Osteocyte (in vitro differentiated cells): ENCODE measurements around the gene BBS12. TPM values are rescaled to one million over a fixed set of nuclear protein-coding genes. Genes with fewer than 3 reads are reported as not detected.

ENCODE experiments used
- DNase-seq: peaks from one replicate; pipeline ENCODE4 v3.0.0; 2021; ENCODE audit warnings: mixed read lengths; ENCODE audit not compliant: unreplicated experiment; ENCODE audit errors: extremely low spot score
- H3K27ac Mint-ChIP-seq: one replicate; pipeline ENCODE4 v1.8.0; 2021; ENCODE audit warnings: mild to moderate bottlenecking, mixed read lengths; ENCODE audit not compliant: unreplicated experiment
- H3K27me3 Mint-ChIP-seq: one replicate; pipeline ENCODE4 v1.8.0; 2021; ENCODE audit warnings: mixed read lengths; ENCODE audit not compliant: unreplicated experiment
- H3K36me3 Mint-ChIP-seq: one replicate; pipeline ENCODE4 v1.8.0; 2021; ENCODE audit warnings: mixed read lengths; ENCODE audit not compliant: unreplicated experiment
- H3K4me1 Mint-ChIP-seq: one replicate; pipeline ENCODE4 v1.8.0; 2021; ENCODE audit warnings: mixed read lengths; ENCODE audit not compliant: unreplicated experiment
- H3K4me3 Mint-ChIP-seq: one replicate; pipeline ENCODE4 v1.8.0; 2021; ENCODE audit warnings: mild to moderate bottlenecking, moderate library complexity, mixed read lengths; ENCODE audit not compliant: unreplicated experiment
- H3K9me3 Mint-ChIP-seq: one replicate; pipeline ENCODE4 v1.8.0; 2021; ENCODE audit warnings: mixed read lengths; ENCODE audit not compliant: unreplicated experiment
- CTCF ChIP-seq: fragments of 200-600 bp; sonication (generic); IDR thresholded peaks from 2 replicates; pipeline ENCODE4 v1.5.0; 2021; ENCODE audit warnings: antibody characterized with exemption, mild to moderate bottlenecking, moderate library complexity
- total RNA-seq: library from RNA; stranded (reverse); gene quantifications from 2 replicates; pipeline ENCODE4 v1.2.1, GENCODE V29; 2021

The BBS12 gene
- total RNA-seq, 1 donor from 2014 or later: 3.3 TPM

- H3K27me3 Mint-ChIP-seq: no peaks in the 10 kb centered on the region
- H3K9me3 Mint-ChIP-seq: no peaks in the 10 kb centered on the region
- H3K4me1 Mint-ChIP-seq: peaks cover 13% of the 10 kb centered on the region
- no peak for TF ChIP-seq CTCF
- H3K36me3 Mint-ChIP-seq: no peaks in the 10 kb centered on the region
- H3K4me3 Mint-ChIP-seq: no peak overlapping the region
- DNase-seq: no peak
- H3K27ac Mint-ChIP-seq: no peak overlapping the region
These were observed 19.7 kb upstream of the BBS12 start for GRCh38 chr4:122712782-122713181.

- H3K27me3 Mint-ChIP-seq: no peaks in the 10 kb centered on the region
- TF ChIP-seq CTCF: no peak
- no peak for DNase-seq
- H3K27ac Mint-ChIP-seq: no peak overlapping the region
- H3K4me1 Mint-ChIP-seq: peaks cover 11% of the 10 kb centered on the region
- no peaks in the 10 kb centered on the region for H3K36me3 Mint-ChIP-seq
- no peak overlapping the region for H3K4me3 Mint-ChIP-seq
- H3K9me3 Mint-ChIP-seq: no peaks in the 10 kb centered on the region
These were observed 17.3 kb upstream of the BBS12 start for GRCh38 chr4:122715221-122715620.

- no peak for DNase-seq
- peaks cover 1% of the 10 kb centered on the region for H3K4me1 Mint-ChIP-seq
These were observed 15.6 kb upstream of the BBS12 start for GRCh38 chr4:122716825-122717448.

GRCh38 chr4:122718281-122718680 is 14.2 kb upstream of the BBS12 start:
- no peaks in the 10 kb centered on the region for H3K9me3 Mint-ChIP-seq
- no peak overlapping the region for H3K4me3 Mint-ChIP-seq
- no peak for DNase-seq
- TF ChIP-seq CTCF: no peak
- no peaks in the 10 kb centered on the region for H3K27me3 Mint-ChIP-seq
- H3K36me3 Mint-ChIP-seq: no peaks in the 10 kb centered on the region
- H3K27ac Mint-ChIP-seq: no peak overlapping the region
- peaks cover 1% of the 10 kb centered on the region for H3K4me1 Mint-ChIP-seq

More at GRCh38 chr4:122716825-122717448, 15.6 kb upstream of the BBS12 start:
- Mint-ChIP-seq H3K4me3 (no peak overlapping the region), H3K27me3 (no peaks in the 10 kb centered on the region), H3K9me3 (no peaks in the 10 kb centered on the region), H3K36me3 (no peaks in the 10 kb centered on the region), H3K27ac (no peak overlapping the region)
- peak; percentile 88 for TF ChIP-seq CTCF

GRCh38 chr4:122722256-122722655 is 10.2 kb upstream of the BBS12 start:
- Mint-ChIP-seq H3K36me3 (no peaks in the 10 kb centered on the region), H3K27me3 (no peaks in the 10 kb centered on the region), H3K4me1 (no peaks in the 10 kb centered on the region), H3K27ac (no peak overlapping the region), H3K9me3 (no peaks in the 10 kb centered on the region), H3K4me3 (no peak overlapping the region)
- DNase-seq: no peak
- no peak for TF ChIP-seq CTCF
